NCI-H2029 (cell line): ENCODE results near the gene CDH13.

Source experiments
- DNase-seq: peaks from one replicate; lab custom pipeline; 2025; lab: John Stamatoyannopoulos, UW

CDH13 gene

GRCh38 chr16:83579436-83579835 lies 952.7 kb downstream of the CDH13 start:
- no peak for DNase-seq

- no peak for DNase-seq
Measured at GRCh38 chr16:83581082-83581481, 954.3 kb downstream of the CDH13 start.

GRCh38 chr16:83581994-83582747 lies 955.4 kb downstream of the CDH13 start:
- DNase-seq = no peak

- no peak for DNase-seq
Measured at GRCh38 chr16:83586036-83586435, 959.3 kb downstream of the CDH13 start.

GRCh38 chr16:83586461-83587200 lies 959.9 kb downstream of the CDH13 start:
- DNase-seq = no peak

GRCh38 chr16:83587201-83587600 lies 960.4 kb downstream of the CDH13 start:
- no peak for DNase-seq

- no peak for DNase-seq
Measured at GRCh38 chr16:83588070-83588469, 961.3 kb downstream of the CDH13 start.

- no peak for DNase-seq
Measured at GRCh38 chr16:83589576-83589975, 962.8 kb downstream of the CDH13 start.

- no peak for DNase-seq
Measured at GRCh38 chr16:83592778-83593177, 966.0 kb downstream of the CDH13 start.

GRCh38 chr16:83599789-83600462 lies 973.2 kb downstream of the CDH13 start:
- DNase-seq = peak; percentile 64

GRCh38 chr16:83602761-83603722 lies 976.3 kb downstream of the CDH13 start:
- DNase-seq = no peak

GRCh38 chr16:83603723-83604570 lies 977.2 kb downstream of the CDH13 start:
- DNase-seq = no peak

- DNase-seq = peak; percentile 5
Measured at GRCh38 chr16:83606486-83607030, 979.8 kb downstream of the CDH13 start.

- no peak for DNase-seq
Measured at GRCh38 chr16:83609178-83609577, 982.4 kb downstream of the CDH13 start.

GRCh38 chr16:83615141-83615952 lies 988.6 kb downstream of the CDH13 start:
- peak; percentile 28 for DNase-seq

GRCh38 chr16:83615953-83616350 lies 989.2 kb downstream of the CDH13 start:
- DNase-seq = no peak

- peak; percentile 79 for DNase-seq
Measured at GRCh38 chr16:83619381-83620150, 992.8 kb downstream of the CDH13 start.

- DNase-seq = no peak
Measured at GRCh38 chr16:83622010-83622409, 995.2 kb downstream of the CDH13 start.
